GM12872 (cell line): Measurements from ENCODE around the gene TFEB.

Experiments
- CTCF ChIP-seq: IDR thresholded peaks from 3 replicates; pipeline ENCODE4 v1.5.1; 2011; ENCODE audit warnings: low read depth, mild to moderate bottlenecking, low read length, moderate library complexity; ENCODE audit not compliant: insufficient read depth

TFEB gene

DNA sequence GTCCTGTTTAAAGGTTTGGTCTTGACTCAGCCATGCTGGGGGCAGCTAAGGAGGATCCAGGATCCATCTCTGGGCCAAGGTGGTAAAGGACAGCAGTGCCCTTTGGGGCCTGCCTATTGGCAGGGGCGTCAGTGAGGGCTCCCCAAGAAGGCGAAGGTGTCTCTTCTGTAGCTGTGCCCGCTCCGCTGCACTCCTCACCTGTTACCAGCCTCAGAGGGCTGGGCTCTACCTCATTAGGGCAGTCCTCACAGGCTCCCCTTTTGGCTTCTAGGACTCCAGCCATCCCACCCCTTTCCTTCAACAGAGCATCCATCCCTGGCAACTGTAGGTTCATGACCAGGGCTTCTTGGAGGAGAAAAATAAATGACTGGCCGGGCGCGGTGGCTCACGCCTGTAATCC is 34.0 kb upstream of the TFEB start:
- no peak for TF ChIP-seq CTCF

DNA sequence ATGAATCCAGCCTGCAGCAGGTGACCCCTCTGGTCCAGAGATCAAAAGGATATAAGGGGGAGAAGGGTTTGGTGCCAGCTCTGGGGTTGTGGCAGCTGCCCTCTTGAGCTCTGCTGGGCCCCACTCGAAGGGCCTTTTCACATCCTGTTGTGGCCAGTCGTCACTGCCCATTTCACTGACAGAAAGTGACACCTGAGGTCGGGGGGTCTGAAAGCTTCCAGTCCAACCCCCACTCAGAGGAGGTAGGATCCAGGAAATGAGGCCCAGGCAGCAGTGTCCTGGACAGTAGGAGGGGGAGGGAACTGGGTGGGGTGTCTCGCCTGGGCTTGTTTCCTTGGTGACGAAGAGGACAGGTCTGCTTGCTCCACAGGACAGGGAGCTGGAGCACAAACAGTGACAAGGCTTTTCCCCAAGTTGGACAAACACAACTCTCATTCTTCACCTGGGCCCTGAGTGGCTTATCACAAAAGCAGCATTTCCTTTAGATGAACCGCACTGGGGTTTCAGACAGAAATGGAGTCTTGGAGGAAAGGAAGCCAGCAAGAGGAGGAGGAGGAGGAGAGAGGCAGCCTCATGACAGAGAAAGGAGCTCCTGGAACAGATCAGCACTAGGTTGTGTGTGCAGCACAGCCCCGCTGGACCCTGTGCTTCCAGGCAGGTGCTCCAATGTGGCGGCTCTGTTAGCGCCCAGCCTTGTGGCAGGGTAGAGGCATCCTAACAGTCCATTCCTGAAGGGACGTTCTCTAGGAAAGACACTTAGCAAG is 33.3 kb upstream of the TFEB start:
- no peak for TF ChIP-seq CTCF

GRCh38 chr6:41767112-41767833 is 31.9 kb upstream of the TFEB start:
- no peak for TF ChIP-seq CTCF

GRCh38 chr6:41763470-41763869 is 28.1 kb upstream of the TFEB start:
- TF ChIP-seq CTCF, result no peak

DNA sequence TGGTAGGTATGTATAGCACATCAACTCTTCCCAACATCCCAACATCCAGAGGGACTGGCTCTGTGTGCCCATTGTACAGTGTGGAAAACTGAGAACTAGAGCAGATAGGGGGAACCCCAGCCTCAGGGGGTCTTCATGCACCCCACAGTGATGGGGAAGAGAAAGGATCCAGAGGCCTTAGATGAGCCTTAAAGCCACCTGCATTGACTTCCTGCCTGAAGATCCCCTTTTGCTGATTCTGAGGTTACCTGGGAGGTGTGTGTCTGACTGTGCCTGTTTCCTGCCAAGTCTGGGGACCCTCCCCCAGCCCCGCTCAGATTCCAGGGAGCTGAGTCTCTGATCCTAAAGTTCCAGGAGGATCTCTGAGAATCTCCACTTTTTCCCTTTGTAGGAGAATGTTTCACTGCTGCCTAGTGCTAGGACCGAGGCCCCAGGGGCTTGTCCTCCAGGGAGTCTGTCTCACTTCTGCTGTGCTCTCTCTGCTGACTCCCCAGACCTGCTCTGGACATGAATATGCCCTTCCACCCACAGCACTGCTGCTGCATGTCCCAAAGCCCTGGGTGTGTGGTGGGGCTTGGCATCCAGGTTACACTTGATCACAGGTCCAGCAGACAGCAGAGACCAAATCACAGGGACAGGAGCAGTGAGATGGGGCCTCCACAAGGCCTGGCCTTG is 24.6 kb upstream of the TFEB start:
- TF ChIP-seq CTCF, result no peak

DNA sequence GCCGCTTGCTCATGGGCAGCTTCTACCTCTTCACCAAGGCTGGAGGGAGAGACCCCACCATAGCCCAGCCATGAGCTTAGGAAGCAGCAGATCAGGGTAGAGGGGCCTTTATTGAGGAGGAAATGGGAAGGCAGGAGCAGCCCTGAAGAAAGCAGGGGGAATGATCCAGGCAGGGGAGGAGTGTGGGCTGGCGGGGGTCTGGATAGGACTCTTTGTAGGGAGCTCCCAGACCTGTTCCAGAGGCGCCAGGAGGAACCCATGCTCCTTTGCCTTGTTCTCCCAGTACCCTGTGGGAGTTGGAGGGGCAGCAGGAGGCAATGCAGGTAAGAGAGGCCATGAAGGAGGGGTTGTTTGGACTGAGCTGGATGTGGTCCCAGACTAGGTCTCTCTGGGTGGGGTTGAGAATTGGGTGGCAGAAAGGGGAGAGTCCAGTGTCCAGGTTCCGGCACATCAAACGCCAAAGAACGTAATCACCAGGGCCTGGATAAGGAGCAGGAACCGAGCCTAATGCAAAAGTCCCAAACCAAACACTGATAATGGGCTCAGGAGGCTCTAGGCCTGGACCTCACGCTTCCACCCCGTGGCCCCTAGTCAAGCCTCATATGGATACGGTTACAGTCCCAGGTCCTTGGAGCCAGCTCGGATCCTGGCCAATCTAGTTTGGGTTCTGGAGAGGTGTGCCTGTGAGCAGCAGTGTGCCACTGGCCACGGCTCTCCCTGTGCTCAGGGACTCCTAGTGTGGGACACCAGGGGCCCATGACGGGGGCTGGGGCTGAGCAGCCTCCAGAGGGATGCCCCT is 23.9 kb upstream of the TFEB start:
- TF ChIP-seq CTCF, result no peak

DNA sequence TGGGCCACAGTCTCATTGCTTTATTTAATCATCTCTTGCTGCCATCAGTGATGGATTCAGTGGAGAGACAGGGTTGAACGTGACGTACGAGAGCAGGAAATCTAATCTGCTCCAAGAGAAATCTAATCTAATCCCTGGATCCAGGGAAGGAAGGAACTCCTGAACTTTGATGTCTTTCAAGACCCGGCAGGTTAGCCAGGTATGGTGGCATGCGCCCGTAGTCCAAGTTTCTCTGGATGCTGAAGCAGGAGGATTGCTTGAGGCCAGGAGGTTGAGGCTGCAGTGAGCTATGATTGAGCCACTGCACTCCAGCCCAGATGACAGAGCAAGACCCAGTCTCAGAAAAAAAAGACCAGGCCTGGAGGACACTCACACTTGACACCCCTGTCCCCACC is 23.2 kb upstream of the TFEB start:
- TF ChIP-seq CTCF, result no peak
